Hepatocyte (in vitro differentiated cells): ENCODE results near the gene PRKAG2. TPM values are rescaled to one million over a fixed set of nuclear protein-coding genes. Genes with fewer than 3 reads are reported as not detected.

Source experiments
- DNase-seq: peaks from one replicate; pipeline ENCODE4 v3.0.0-alpha.2; 2016; ENCODE audit warnings: low spot score
- H2AFZ ChIP-seq: fragments of 200-600 bp; sonication (generic); 2 replicates; pipeline ENCODE4 v1.6.0; 2016; ENCODE audit warnings: antibody characterized with exemption, mild to moderate bottlenecking
- H3K27ac ChIP-seq: fragments of 200-600 bp; sonication (generic); 2 replicates; pipeline ENCODE4 v1.5.1; 2016; ENCODE audit warnings: mild to moderate bottlenecking
- H3K27me3 ChIP-seq: fragments of 200-600 bp; sonication (generic); 2 replicates; pipeline ENCODE4 v1.6.1; 2016
- H3K36me3 ChIP-seq: fragments of 200-600 bp; sonication (generic); replicated peaks from 2 replicates; pipeline ENCODE4 v1.5.1; 2016; ENCODE audit warnings: low read depth; ENCODE audit not compliant: insufficient read depth
- H3K4me1 ChIP-seq: fragments of 200-600 bp; sonication (generic); 2 replicates; pipeline ENCODE4 v1.5.1; 2016; ENCODE audit warnings: mild to moderate bottlenecking, moderate library complexity; ENCODE audit not compliant: insufficient read depth
- H3K4me2 ChIP-seq: fragments of 200-600 bp; sonication (generic); 2 replicates; pipeline ENCODE4 v1.6.0; 2016
- H3K4me3 ChIP-seq: fragments of 200-600 bp; sonication (generic); 2 replicates; pipeline ENCODE4 v1.5.1; 2016; ENCODE audit warnings: mild to moderate bottlenecking
- H3K79me2 ChIP-seq: fragments of 200-600 bp; sonication (generic); 2 replicates; pipeline ENCODE4 v1.6.0; 2017; ENCODE audit warnings: mild to moderate bottlenecking
- H3K9me2 ChIP-seq: fragments of 200-600 bp; sonication (generic); replicated peaks from 2 replicates; pipeline ENCODE4 v1.6.0; 2017; ENCODE audit warnings: mild to moderate bottlenecking; ENCODE audit not compliant: insufficient read depth
- H3K9me3 ChIP-seq: fragments of 200-600 bp; sonication (generic); 2 replicates; pipeline ENCODE4 v1.5.1; 2016; ENCODE audit warnings: low read depth, mild to moderate bottlenecking
- H4K20me1 ChIP-seq: fragments of 200-600 bp; sonication (generic); 2 replicates; pipeline ENCODE4 v1.6.0; 2016; ENCODE audit warnings: mild to moderate bottlenecking; ENCODE audit not compliant: insufficient read depth, poor library complexity, severe bottlenecking
- EZH2 ChIP-seq: fragments of 200-600 bp; sonication (generic); IDR thresholded peaks from 2 replicates; pipeline ENCODE4 v1.6.1; 2016; ENCODE audit warnings: antibody characterized with exemption, mild to moderate bottlenecking, borderline replicate concordance
- EZH2phosphoT487 ChIP-seq: fragments of 200-600 bp; sonication (generic); IDR thresholded peaks from one replicate; pipeline ENCODE4 v1.6.1; 2018; ENCODE audit warnings: antibody characterized with exemption, mild to moderate bottlenecking, low read depth, moderate library complexity; ENCODE audit not compliant: unreplicated experiment, severe bottlenecking
- WGBS: methylation state at CpG from one replicate; pipeline ENCODE4 v1.1.6; 2016; ENCODE audit warnings: low lambda C conversion rate; ENCODE audit errors: missing lambda C conversion rate; 5-methylcytosine and 5-hydroxymethylcytosine counted together
- polyA plus RNA-seq: library from polyadenylated mRNA; unstranded; fragments of >200 nt; fragmentation: Nextera tagmentation; extraction: Ambion mirVana; gene quantifications from 2 replicates; pipeline ENCODE4 v1.2.1, GENCODE V29; 2016
- total RNA-seq: library from RNA; depleted of rRNA; stranded (reverse); fragments of >200 nt; gene quantifications from 2 replicates; pipeline ENCODE4 v1.2.3, GENCODE V29; 2014
- TF ChIP-seq, protein P1 (sequence below): fragments of 200-600 bp; sonication (generic); IDR thresholded peaks from 2 replicates; pipeline ENCODE4 v1.5.1; 2016; ENCODE audit warnings: antibody characterized with exemption, mild to moderate bottlenecking; ENCODE audit not compliant: poor library complexity

The PRKAG2 gene
- total and polyA plus RNA-seq, 2 experiments from 2014 or later: 17.8 to 23.4 TPM

DNA sequence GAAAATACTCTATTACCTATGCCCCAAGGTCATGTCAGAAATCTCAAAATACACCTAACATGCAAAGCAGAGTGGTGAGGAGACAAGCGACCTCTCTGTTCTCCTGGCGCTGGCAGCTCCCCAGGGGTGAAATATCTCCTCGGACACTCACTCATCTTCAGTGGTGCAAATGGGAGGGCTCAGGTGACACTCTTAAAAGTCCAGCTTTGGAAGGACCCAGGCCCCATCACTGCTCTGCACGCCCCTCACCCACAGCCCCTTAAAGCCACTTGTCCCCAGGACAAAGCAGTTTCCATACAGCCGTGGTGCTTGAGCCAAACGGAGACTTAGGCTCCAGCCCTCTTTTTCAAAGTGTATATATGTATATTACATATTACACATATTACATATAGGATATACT, 12.4 kb downstream of the PRKAG2 start:
- H4K20me1 ChIP-seq: no peaks in the 10 kb centered on the region
- H3K27me3 ChIP-seq: no peaks in the 10 kb centered on the region
- H3K79me2 ChIP-seq: no peaks in the 10 kb centered on the region
- no peak overlapping the region for H3K4me2 ChIP-seq
- no peak overlapping the region for H2AFZ ChIP-seq
- 95% methylated on average over 6 of the region's 6 CpGs for WGBS
- DNase-seq: no peak
- H3K9me3 ChIP-seq: no peaks in the 10 kb centered on the region
- H3K4me1 ChIP-seq: no peaks in the 10 kb centered on the region
- no peaks in the 10 kb centered on the region for H3K9me2 ChIP-seq
- no peak for TF ChIP-seq EZH2
- TF ChIP-seq, protein P1, sequence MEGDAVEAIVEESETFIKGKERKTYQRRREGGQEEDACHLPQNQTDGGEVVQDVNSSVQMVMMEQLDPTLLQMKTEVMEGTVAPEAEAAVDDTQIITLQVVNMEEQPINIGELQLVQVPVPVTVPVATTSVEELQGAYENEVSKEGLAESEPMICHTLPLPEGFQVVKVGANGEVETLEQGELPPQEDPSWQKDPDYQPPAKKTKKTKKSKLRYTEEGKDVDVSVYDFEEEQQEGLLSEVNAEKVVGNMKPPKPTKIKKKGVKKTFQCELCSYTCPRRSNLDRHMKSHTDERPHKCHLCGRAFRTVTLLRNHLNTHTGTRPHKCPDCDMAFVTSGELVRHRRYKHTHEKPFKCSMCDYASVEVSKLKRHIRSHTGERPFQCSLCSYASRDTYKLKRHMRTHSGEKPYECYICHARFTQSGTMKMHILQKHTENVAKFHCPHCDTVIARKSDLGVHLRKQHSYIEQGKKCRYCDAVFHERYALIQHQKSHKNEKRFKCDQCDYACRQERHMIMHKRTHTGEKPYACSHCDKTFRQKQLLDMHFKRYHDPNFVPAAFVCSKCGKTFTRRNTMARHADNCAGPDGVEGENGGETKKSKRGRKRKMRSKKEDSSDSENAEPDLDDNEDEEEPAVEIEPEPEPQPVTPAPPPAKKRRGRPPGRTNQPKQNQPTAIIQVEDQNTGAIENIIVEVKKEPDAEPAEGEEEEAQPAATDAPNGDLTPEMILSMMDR: no peak
- no peak for TF ChIP-seq EZH2phosphoT487
- H3K27ac ChIP-seq: no peak overlapping the region
- H3K4me3 ChIP-seq: no peak overlapping the region
- no peaks in the 10 kb centered on the region for H3K36me3 ChIP-seq

DNA sequence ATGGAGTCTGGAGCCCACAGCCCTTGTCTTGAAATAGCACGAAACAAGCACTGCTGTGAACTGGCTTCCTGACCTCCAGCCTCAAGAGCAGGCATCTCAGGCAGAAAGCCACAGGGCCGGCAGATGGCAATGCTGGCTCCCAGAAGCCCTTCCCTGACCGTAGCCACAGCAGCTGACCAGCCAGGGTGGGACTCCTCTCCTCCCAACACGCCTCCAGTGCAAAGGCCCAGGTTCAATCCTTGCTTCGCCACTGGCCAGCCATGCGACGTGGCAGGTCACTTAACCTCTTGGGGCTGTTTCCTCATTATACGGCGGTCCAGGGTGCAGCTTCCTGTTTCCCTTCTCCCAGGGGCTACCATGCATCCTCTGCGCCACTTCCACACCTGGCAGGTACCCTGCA, 12.8 kb downstream of the PRKAG2 start:
- H3K27ac ChIP-seq: no peak overlapping the region

DNA sequence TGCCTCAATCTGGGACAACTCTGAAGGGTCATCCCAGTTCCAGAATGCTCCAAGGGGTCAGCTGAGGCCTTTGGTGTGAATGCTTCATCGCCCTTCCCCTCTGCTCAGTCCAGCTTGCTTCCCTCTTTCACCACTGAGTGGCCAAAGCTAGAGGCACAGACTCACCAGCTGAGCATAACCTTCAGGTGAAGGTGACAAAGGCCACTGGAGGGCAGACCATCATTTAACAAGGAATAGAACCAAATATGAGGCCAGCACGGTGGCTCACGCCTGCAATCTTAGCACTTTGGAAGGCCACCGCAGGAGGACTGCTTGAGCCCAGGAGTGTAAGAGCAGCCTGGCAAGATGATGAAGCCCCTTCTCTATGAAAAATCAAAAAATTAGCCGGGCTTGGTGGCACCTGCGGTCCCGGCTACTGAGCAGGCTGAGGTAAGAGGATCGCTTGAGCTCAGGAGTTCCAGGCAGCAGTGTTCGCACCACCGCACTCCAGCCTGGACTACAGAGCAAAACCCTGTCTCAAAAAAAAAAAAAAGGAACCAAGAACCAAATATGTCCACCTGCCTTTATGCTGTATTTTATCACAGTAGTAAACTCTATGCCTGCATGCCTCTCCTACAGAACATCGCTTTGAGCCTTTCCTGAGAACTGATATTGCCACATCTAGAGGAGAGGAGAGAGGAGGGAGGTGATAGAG, 13.4 kb downstream of the PRKAG2 start:
- no peak for DNase-seq
- WGBS: 87% methylated on average over 11 of the region's 11 CpGs
- H3K9me2 ChIP-seq: no peaks in the 10 kb centered on the region
- no peaks in the 10 kb centered on the region for H3K9me3 ChIP-seq
- no peak overlapping the region for H3K4me2 ChIP-seq
- no peak overlapping the region for H3K4me3 ChIP-seq
- H2AFZ ChIP-seq: no peak overlapping the region
- TF ChIP-seq EZH2: no peak
- TF ChIP-seq, protein P1: peak; percentile 10
- no peaks in the 10 kb centered on the region for H3K27me3 ChIP-seq
- H3K79me2 ChIP-seq: no peaks in the 10 kb centered on the region
- no peak overlapping the region for H3K27ac ChIP-seq
- H3K36me3 ChIP-seq: no peaks in the 10 kb centered on the region
- H4K20me1 ChIP-seq: no peaks in the 10 kb centered on the region
- H3K4me1 ChIP-seq: no peaks in the 10 kb centered on the region

More for the DNA sequence above, 12.8 kb downstream of the PRKAG2 start:
- no peaks in the 10 kb centered on the region for H3K36me3 ChIP-seq
- TF ChIP-seq EZH2: no peak
- no peaks in the 10 kb centered on the region for H3K79me2 ChIP-seq
- no peak overlapping the region for H2AFZ ChIP-seq
- H3K4me1 ChIP-seq: no peaks in the 10 kb centered on the region
- H3K27me3 ChIP-seq: no peaks in the 10 kb centered on the region
- no peak overlapping the region for H3K4me2 ChIP-seq
- no peaks in the 10 kb centered on the region for H3K9me3 ChIP-seq
- no peaks in the 10 kb centered on the region for H3K9me2 ChIP-seq
- 97% methylated on average over 10 of the region's 10 CpGs for WGBS
- H4K20me1 ChIP-seq: no peaks in the 10 kb centered on the region
- no peak for DNase-seq
- H3K4me3 ChIP-seq: no peak overlapping the region

DNA sequence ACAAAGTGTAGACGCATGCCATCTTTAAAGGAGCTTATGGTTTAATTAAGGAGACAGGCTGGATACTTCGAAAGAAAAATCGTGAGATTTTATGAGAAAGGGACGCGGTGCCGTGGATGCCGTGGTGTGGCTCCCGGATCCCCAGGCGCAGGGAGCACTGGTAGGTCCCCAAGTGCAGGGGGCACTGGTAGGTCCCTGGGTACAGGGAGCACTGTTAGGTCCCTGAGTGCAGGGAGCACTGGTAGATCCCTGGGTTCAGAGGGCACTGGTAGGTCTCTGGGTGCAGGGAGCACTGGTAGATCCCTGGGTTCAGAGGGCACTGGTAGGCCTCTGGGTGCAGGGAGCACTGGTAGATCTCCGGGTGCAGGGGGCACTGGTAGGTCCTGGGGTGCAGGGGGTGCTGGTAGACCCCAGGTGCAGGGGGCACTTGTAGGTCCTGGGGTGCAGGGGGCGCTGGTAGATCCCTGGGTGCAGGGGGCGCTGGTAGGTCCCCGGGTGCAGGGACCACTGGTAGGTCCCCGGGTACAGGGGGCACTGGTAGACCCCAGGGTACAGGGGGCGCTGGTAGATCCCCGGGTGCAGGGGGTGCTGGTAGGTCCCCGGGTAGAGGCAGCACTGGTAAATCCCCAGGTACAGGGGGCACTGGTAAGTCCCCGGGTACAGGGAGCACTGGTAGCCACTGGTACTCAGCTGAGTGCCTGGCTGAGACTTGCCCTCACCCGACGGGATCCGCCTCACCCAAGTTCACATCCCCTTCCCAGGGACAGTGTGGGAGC, 14.1 kb downstream of the PRKAG2 start:
- no peaks in the 10 kb centered on the region for H3K9me3 ChIP-seq
- no peaks in the 10 kb centered on the region for H3K9me2 ChIP-seq
- H3K27ac ChIP-seq: no peak overlapping the region
- no peak for DNase-seq
- H3K4me3 ChIP-seq: no peak overlapping the region
- no peaks in the 10 kb centered on the region for H3K36me3 ChIP-seq
- TF ChIP-seq, protein P1: no peak
- TF ChIP-seq EZH2phosphoT487 (no peak), EZH2 (no peak)
- no peaks in the 10 kb centered on the region for H3K79me2 ChIP-seq
- no peaks in the 10 kb centered on the region for H4K20me1 ChIP-seq
- no peak overlapping the region for H2AFZ ChIP-seq
- H3K4me2 ChIP-seq: no peak overlapping the region
- 95% methylated on average over 19 of the region's 21 CpGs for WGBS
- no peaks in the 10 kb centered on the region for H3K27me3 ChIP-seq
- no peaks in the 10 kb centered on the region for H3K4me1 ChIP-seq
